HG03378 (cell line): ENCODE results near the gene PROM2.

Experiments
- ATAC-seq: cut with Tn5 transposase; IDR thresholded peaks from one replicate; pipeline ENCODE4 v1.9.1; 2021; ENCODE audit warnings: mild to moderate bottlenecking, moderate library complexity; ENCODE audit not compliant: unreplicated experiment

The PROM2 gene

GRCh38 chr2:95336406-95336805 is 62.2 kb downstream of the PROM2 start:
- no peak for ATAC-seq

- no peak for ATAC-seq
Observed at GRCh38 chr2:95337829-95338228, 63.6 kb downstream of the PROM2 start.
